Muscle of leg (tissue), 16 donors: ENCODE measurements around the gene SMDT1. TPM values are rescaled to one million over a fixed set of nuclear protein-coding genes. Genes with fewer than 3 reads are reported as not detected.

Experiments used
- DNase-seq: peaks from one replicate; pipeline ENCODE4 v3.0.0; 2013
- H3K27ac ChIP-seq: one replicate; pipeline ENCODE4 v1.5.1; 2013; ENCODE audit warnings: mild to moderate bottlenecking, low read length, control low read depth
- H3K27me3 ChIP-seq: one replicate; pipeline ENCODE4 v1.6.1; 2013; ENCODE audit warnings: low read length; ENCODE audit not compliant: control insufficient read depth, insufficient read depth
- H3K36me3 ChIP-seq: one replicate; pipeline ENCODE4 v1.6.1; 2013; ENCODE audit warnings: low read length; ENCODE audit not compliant: control insufficient read depth, insufficient read depth
- H3K4me1 ChIP-seq: one replicate; pipeline ENCODE4 v1.6.1; 2013; ENCODE audit warnings: low read length; ENCODE audit not compliant: control insufficient read depth, insufficient read depth
- H3K4me3 ChIP-seq: one replicate; pipeline ENCODE4 v1.5.1; 2013; ENCODE audit warnings: low read length, control low read depth
- H3K9me3 ChIP-seq: replicated peaks from 2 replicates; pipeline ENCODE4 v1.6.1; 2013; ENCODE audit warnings: low read depth, low read length; ENCODE audit not compliant: control insufficient read depth
- WGBS: methylation state at CpG from one replicate; pipeline ENCODE4 v1.1.5; 2013; ENCODE audit warnings: missing lambda C conversion rate; ENCODE audit not compliant: insufficient coverage; 5-methylcytosine and 5-hydroxymethylcytosine counted together
- long read RNA-seq, 11 donors: transcript quantifications; one replicate each; lab custom pipeline, GENCODE V29; 2026
- polyA plus RNA-seq, 8 donors: library from polyadenylated mRNA; unstranded; fragments of 120-200 nt; gene quantifications; one replicate each; pipeline versions ENCODE4 v1.2.1 to v1.2.3, GENCODE V29; 2013; ENCODE audit warnings: inconsistent platforms in 1 of 8, low replicate concordance in 1 of 8; ENCODE audit not compliant: insufficient read length in 8 of 8, insufficient read depth in 1 of 8
- total RNA-seq: library from RNA; stranded (reverse); fragments of 120-200 nt; gene quantifications from one replicate; pipeline ENCODE4 v1.2.4, GENCODE V29; 2013

The SMDT1 gene
- 19.6 TPM for total RNA-seq
- 100 to 1,000 TPM in 5 of 8 donors, 10 to 100 TPM in 3; 57.4 to 171 (median 114) TPM for polyA plus RNA-seq
- long read RNA-seq, donor 1, transcript SMDT1-201 (3 exons, 1,567 nt): major isoform, 100 of 109 reads
- long read RNA-seq, donor 1, transcript SMDT1-202 (3 exons, 591 nt): minor isoform, 8 of 109 reads
- long read RNA-seq, donor 1, partial matches to known transcripts: 0 of 109 reads
- long read RNA-seq, donor 1, other reads (novel, unspliced or antisense): 0 of 109 reads
- long read RNA-seq, donor 2, transcript SMDT1-201 (3 exons, 1,567 nt): major isoform, 16 of 16 reads
- long read RNA-seq, donor 2, partial matches to known transcripts: 0 of 16 reads
- long read RNA-seq, donor 2, other reads (novel, unspliced or antisense): 0 of 16 reads
- long read RNA-seq, donor 3, transcript SMDT1-202 (3 exons, 591 nt): minor isoform, 7 of 353 reads
- long read RNA-seq, donor 3, transcript SMDT1-201 (3 exons, 1,567 nt): major isoform, 114 of 353 reads
- long read RNA-seq, donor 3, partial matches to known transcripts: 22 of 353 reads
- long read RNA-seq, donor 3, other reads (novel, unspliced or antisense): 210 of 353 reads
- long read RNA-seq, donor 4, transcript SMDT1-201 (3 exons, 1,567 nt): major isoform, 104 of 112 reads
- long read RNA-seq, donor 4, transcript SMDT1-202 (3 exons, 591 nt): minor isoform, 7 of 112 reads
- long read RNA-seq, donor 4, partial matches to known transcripts: 0 of 112 reads
- long read RNA-seq, donor 4, other reads (novel, unspliced or antisense): 0 of 112 reads
- long read RNA-seq, donor 5, transcript SMDT1-202 (3 exons, 591 nt): minor isoform, 20 of 292 reads
- long read RNA-seq, donor 5, transcript SMDT1-201 (3 exons, 1,567 nt): major isoform, 262 of 292 reads
- long read RNA-seq, donor 5, partial matches to known transcripts: 0 of 292 reads
- long read RNA-seq, donor 5, other reads (novel, unspliced or antisense): 6 of 292 reads
- long read RNA-seq, donor 6, transcript SMDT1-202 (3 exons, 591 nt): minor isoform, 12 of 271 reads
- long read RNA-seq, donor 6, transcript SMDT1-203 (2 exons, 556 nt): minor isoform, 7 of 271 reads
- long read RNA-seq, donor 6, transcript SMDT1-201 (3 exons, 1,567 nt): major isoform, 225 of 271 reads
- long read RNA-seq, donor 6, partial matches to known transcripts: 27 of 271 reads
- long read RNA-seq, donor 6, other reads (novel, unspliced or antisense): 0 of 271 reads
- long read RNA-seq, donor 7, transcript SMDT1-201 (3 exons, 1,567 nt): major isoform, 121 of 137 reads
- long read RNA-seq, donor 7, transcript SMDT1-202 (3 exons, 591 nt): minor isoform, 9 of 137 reads
- long read RNA-seq, donor 7, partial matches to known transcripts: 0 of 137 reads
- long read RNA-seq, donor 7, other reads (novel, unspliced or antisense): 5 of 137 reads
- long read RNA-seq, donor 8, transcript SMDT1-202 (3 exons, 591 nt): minor isoform, 9 of 134 reads
- long read RNA-seq, donor 8, transcript SMDT1-201 (3 exons, 1,567 nt): major isoform, 105 of 134 reads
- long read RNA-seq, donor 8, partial matches to known transcripts: 17 of 134 reads
- long read RNA-seq, donor 8, other reads (novel, unspliced or antisense): 0 of 134 reads
- long read RNA-seq, donor 9, transcript SMDT1-202 (3 exons, 591 nt): minor isoform, 5 of 121 reads
- long read RNA-seq, donor 9, transcript SMDT1-203 (2 exons, 556 nt): minor isoform, 5 of 121 reads
- long read RNA-seq, donor 9, transcript SMDT1-201 (3 exons, 1,567 nt): major isoform, 111 of 121 reads
- long read RNA-seq, donor 9, partial matches to known transcripts: 0 of 121 reads
- long read RNA-seq, donor 9, other reads (novel, unspliced or antisense): 0 of 121 reads
- long read RNA-seq, donor 10, transcript SMDT1-201 (3 exons, 1,567 nt): major isoform, 189 of 228 reads
- long read RNA-seq, donor 10, transcript SMDT1-202 (3 exons, 591 nt): minor isoform, 19 of 228 reads
- long read RNA-seq, donor 10, partial matches to known transcripts: 17 of 228 reads
- long read RNA-seq, donor 10, other reads (novel, unspliced or antisense): 0 of 228 reads
- long read RNA-seq, donor 11, transcript SMDT1-202 (3 exons, 591 nt): minor isoform, 10 of 146 reads
- long read RNA-seq, donor 11, transcript SMDT1-201 (3 exons, 1,567 nt): major isoform, 120 of 146 reads
- long read RNA-seq, donor 11, partial matches to known transcripts: 12 of 146 reads
- long read RNA-seq, donor 11, other reads (novel, unspliced or antisense): 0 of 146 reads

- no peaks in the 10 kb centered on the region for H3K9me3 ChIP-seq
- H3K4me1 ChIP-seq: peaks cover 33% of the 10 kb centered on the region
- DNase-seq: peak; percentile 99
- no peaks in the 10 kb centered on the region for H3K27me3 ChIP-seq
- under 1% methylated on average over 66 of the region's 71 CpGs for WGBS
- peak within 1 kb of the TSS; percentile 79 for H3K4me3 ChIP-seq
- peak within 1 kb of the TSS; percentile 100 for H3K27ac ChIP-seq
- peaks cover 56% of the 10 kb centered on the region for H3K36me3 ChIP-seq
These were observed at the start of gene SMDT1 for GRCh38 chr22:42079319-42080251. Gene SMDT1, plus strand, starts transcription at chr22:42079700. Its CDS starts 69 bp downstream, at chr22:42079769.

GRCh38 chr22:42033263-42034181 lies 46.0 kb upstream of the SMDT1 start:
- Histone ChIP-seq H3K9me3 (peaks cover 10% of the 10 kb centered on the region), H3K27me3 (no peaks in the 10 kb centered on the region), H3K36me3 (no peaks in the 10 kb centered on the region), H3K27ac (no peak overlapping the region), H3K4me3 (no peak overlapping the region), H3K4me1 (no peaks in the 10 kb centered on the region)
- no peak for DNase-seq
- 86% methylated on average over 5 of the region's 5 CpGs for WGBS

- Histone ChIP-seq H3K36me3 (no peaks in the 10 kb centered on the region), H3K27me3 (no peaks in the 10 kb centered on the region), H3K4me1 (no peaks in the 10 kb centered on the region), H3K27ac (no peak overlapping the region), H3K4me3 (no peak overlapping the region), H3K9me3 (peaks cover 10% of the 10 kb centered on the region)
- no peak for DNase-seq
- WGBS: 78% methylated on average over 7 of the region's 8 CpGs
These were observed 44.2 kb upstream of the SMDT1 start for GRCh38 chr22:42035256-42035655.

- H3K4me3 ChIP-seq: no peak overlapping the region
- DNase-seq: no peak
- WGBS: no CpG with 5 or more reads among the region's 5 CpGs
- H3K36me3 ChIP-seq: no peaks in the 10 kb centered on the region
- H3K9me3 ChIP-seq: peaks cover 15% of the 10 kb centered on the region
- H3K4me1 ChIP-seq: no peaks in the 10 kb centered on the region
- no peaks in the 10 kb centered on the region for H3K27me3 ChIP-seq
- H3K27ac ChIP-seq: no peak overlapping the region
These were observed 40.2 kb upstream of the SMDT1 start for GRCh38 chr22:42039271-42039670.

- Histone ChIP-seq H3K27ac (no peak overlapping the region), H3K4me3 (no peak overlapping the region), H3K9me3 (peaks cover 15% of the 10 kb centered on the region), H3K27me3 (no peaks in the 10 kb centered on the region), H3K4me1 (no peaks in the 10 kb centered on the region), H3K36me3 (no peaks in the 10 kb centered on the region)
- DNase-seq: no peak
These were observed 37.7 kb upstream of the SMDT1 start for GRCh38 chr22:42041784-42042183.

- no CpG with 5 or more reads among the region's 2 CpGs for WGBS
These were observed 28.8 kb upstream of the SMDT1 start for GRCh38 chr22:42050641-42051180.

GRCh38 chr22:42052765-42053164 lies 26.7 kb upstream of the SMDT1 start:
- Histone ChIP-seq H3K4me1 (no peaks in the 10 kb centered on the region), H3K27me3 (no peaks in the 10 kb centered on the region), H3K9me3 (peaks cover 11% of the 10 kb centered on the region), H3K27ac (no peak overlapping the region), H3K4me3 (no peak overlapping the region), H3K36me3 (no peaks in the 10 kb centered on the region)
- WGBS: no CpG with 5 or more reads among the region's 3 CpGs
- DNase-seq: no peak

More at GRCh38 chr22:42050641-42051180, 28.8 kb upstream of the SMDT1 start:
- Histone ChIP-seq H3K36me3 (no peaks in the 10 kb centered on the region), H3K27ac (no peak overlapping the region), H3K4me1 (no peaks in the 10 kb centered on the region), H3K4me3 (no peak overlapping the region), H3K27me3 (no peaks in the 10 kb centered on the region), H3K9me3 (no peaks in the 10 kb centered on the region)
- no peak for DNase-seq
